GM19372 (cell line): Measurements from ENCODE around the gene FBLN2.
"Not testable (repeated sequence)": the region's sequence is repeated elsewhere in the genome, so short reads cannot be mapped to it uniquely, and the experiment has no call there.

Experiments
- ATAC-seq: cut with Tn5 transposase; IDR thresholded peaks from one replicate; pipeline ENCODE4 v1.9.1; 2021; ENCODE audit warnings: mild to moderate bottlenecking, low read depth, moderate library complexity; ENCODE audit not compliant: unreplicated experiment

FBLN2 gene

DNA sequence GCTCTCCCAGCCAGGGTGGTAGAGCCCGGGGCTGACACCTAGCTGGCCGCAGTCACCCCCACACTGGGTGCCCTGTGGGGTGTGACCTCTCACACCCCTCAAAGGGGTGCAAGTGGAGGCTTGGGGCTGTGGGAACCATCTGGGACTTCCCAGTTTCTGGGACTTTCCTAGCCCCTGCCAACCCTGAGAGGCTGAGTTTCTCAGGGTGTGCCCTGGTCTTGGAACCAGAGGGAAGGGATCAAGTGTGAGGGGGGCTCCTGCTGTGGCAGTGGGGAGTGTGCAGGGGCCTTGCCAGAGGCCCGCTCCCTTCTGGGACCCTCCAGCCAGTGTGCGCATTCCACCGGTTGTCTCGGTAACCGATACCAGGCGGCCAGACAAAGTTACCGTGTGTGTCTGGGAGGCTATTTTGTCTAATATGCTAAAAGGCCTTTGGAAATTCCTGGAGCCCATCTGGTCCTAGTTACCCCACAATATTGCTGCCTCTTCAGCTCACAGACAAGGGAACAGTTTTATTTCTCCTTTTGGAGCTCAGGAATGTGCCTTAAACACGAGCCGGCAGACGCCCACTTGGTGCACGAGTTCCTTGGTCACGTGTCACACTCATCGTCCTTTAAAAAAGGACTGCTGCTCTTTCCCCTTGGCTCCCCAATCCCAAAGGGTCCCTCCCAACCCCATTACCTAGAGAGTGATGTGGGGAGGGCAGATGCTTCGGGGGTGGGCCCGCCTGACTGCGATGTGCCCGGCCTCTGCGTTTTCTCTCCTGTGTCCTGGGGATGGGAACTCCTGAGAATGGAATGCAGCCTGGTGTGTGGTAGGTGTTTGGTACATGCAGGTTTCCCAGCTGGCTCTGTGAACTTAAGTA lies 35.6 kb upstream of the FBLN2 start:
- ATAC-seq = no peak

DNA sequence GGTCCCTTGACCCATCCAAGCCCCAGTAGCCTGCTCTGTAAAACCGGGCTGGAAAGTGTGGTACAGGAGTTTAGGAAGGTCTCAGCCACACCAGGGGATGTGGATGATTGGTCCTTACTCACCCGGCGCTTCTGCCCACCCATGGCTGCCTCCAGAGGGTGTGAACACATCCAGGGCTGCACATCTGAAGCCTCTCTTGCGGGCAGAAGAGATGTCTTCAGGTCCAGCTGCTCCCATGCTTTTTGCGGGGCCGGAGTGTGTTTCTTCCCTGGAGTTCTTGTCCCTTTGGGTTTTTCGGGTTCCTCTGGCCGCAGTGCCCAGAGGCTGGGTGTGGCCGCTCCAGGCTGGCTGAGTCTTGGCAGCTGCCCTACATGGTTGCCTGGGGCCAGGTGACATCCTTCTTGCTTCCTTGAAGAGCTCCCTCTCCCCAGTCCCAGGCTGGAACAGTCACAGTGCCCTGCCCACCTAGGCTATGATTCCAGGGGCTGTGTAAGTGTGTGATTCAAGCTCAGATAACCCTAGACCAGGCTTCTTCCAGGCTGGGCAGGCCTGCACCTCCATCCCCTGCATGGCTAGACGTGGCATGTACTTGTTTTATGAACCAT lies 34.9 kb upstream of the FBLN2 start:
- ATAC-seq = no peak

DNA sequence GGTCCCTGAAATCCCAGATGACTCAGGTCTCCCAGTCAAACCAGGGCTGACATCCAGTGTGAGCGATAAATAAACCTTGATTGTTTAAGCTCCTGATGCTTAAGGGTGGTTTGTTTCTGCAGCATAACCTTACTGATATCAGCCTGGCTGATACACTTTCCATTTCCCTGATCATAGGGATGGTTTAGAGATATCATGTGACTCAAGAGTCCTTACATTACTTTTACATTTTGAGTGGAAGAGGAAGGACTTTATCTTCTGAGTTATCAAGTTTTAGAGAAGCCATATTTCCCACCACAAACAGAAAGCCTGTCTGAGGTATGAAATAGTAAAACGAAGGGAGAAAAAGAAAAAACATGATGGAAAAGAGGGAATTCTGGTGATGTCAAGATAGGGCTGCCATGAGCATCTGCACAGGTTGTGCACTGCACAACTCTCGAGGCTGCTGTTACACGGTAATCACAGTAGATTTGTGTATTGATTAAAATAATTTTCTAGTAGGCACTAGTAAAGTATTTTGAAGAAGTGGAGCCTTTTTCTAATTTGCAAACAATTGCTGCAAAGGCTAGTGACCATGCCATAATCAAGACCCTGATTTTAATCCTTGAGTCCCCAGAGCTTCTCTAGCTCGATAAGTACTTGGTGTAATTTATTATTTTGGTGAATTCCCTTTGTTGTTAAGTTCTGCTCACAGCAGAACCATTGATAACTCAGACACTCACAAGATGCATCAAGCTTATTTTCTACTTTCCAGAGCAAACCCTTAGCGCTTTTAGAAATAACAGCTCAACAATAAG lies 34.1 kb upstream of the FBLN2 start:
- no peak for ATAC-seq

DNA sequence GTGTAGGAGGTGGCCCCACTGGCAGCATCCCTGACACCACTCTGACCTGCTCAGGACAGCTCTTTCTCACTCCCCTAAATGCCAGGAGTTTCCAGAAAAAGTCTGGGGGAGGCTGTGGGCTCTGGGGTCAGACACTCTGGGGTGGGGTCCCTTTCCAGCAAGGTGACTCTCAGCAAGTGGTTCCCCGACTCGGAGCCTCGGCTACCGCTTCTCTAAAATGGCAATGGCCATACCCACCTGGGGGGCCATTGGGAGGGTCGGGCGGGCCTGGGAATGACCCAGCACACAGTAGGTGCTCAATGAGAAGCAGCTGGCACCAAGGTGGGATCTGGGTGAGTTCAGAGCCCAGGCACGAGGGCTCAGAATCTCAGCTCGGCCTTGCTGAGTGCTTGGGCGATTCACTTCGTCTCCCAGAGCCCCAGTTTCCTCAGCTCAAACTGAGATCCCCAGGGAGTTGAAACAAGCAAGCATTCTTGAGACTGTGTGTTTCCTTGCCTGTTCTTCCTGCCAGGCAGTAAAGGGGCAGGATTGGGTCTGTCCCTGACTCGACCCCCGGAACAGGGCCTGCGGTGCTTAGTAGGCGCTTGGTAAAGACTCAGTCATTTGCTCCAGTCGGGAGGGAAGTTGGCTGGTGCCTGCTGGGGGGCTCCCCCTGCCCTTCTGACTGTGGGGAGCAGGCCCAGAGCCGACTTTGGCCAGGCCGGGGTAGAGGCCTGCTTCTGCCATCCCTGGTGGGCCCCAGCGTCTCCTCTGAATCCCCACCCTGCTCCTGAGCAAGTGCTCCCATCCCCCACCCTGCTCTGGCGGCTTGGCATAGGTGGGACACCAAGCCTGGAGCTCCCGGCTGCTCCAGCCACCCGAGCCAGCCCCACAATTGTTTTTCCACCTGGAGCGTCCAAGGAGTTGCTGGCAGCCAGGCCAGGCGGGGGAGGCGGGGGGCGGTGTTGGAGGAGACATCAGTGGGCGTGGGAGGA lies 32.9 kb upstream of the FBLN2 start:
- no peak for ATAC-seq

DNA sequence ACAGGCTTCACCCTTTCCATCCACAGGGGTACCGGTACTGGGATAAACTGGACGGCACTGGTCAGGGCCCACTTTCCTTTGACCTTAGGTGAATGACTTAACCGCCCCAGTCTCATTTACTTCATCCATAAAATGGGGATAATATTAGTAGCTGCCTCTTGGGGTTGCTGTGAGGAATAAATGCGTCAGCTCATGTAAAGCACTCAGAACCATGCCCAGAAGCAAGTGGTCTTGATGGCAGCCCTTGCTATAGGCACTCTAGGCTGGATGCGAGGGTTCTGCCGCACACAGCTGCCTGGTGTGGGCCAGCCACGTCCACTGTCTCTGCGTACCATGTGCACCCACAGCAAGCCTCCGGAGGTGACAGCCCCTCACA lies 32.2 kb upstream of the FBLN2 start:
- no peak for ATAC-seq

DNA sequence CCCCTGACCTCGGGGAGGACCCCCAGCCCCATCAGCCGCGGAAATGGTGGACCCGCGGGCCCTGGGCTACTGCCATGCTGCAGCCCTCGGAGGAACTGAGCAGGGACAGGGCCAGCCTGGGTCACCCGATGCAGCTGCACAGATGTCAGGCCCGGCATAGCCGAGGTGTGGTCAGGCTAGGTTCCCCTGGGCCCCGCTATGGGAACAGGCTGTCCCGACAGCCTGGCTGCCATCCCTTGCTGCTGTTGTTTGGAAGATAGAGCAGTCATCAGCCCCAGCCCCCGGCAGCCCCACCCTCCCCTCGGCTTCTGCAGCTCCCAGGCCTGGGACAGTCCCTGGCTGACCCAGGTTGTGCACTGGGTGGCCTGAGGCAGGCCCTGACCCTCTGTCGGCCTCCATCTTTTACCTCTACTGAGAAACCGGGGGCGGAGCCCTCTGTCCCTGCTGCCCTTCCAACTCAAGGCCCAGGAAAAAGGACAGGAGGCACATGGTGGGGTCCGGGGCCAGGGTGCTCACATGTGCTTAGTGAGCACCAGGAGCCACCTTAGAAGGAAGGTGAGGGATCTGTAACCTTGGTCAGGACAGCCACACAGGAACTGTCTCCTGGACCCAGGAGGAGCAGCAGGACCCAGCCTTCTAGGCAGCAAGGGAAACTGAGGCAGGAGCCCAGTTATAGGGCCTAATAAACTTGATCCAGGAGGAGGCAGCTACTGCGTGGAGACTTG lies 31.5 kb upstream of the FBLN2 start:
- no peak for ATAC-seq

DNA sequence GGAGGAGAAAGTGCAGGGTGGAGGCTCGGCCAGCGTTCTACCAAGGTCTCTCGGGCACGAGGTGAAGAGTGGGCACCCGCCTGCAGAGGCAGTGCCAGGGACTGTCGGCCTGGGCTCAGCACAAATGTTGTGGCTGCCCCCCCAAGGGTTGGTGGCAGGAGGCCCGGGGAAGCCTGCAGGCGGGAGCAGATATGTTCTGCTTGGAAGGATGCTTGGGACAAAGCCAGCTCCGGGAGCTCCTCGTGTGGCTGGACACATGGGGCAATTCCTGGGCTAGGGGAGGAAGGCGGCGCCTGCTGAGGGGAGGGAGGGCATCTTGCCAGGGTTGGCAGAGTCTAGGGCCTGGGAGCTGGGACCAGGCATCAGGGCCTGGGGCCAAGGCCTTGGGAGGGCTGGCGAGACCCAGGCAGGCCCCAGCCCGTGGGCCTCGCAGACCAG lies 30.4 kb upstream of the FBLN2 start:
- ATAC-seq = no peak

DNA sequence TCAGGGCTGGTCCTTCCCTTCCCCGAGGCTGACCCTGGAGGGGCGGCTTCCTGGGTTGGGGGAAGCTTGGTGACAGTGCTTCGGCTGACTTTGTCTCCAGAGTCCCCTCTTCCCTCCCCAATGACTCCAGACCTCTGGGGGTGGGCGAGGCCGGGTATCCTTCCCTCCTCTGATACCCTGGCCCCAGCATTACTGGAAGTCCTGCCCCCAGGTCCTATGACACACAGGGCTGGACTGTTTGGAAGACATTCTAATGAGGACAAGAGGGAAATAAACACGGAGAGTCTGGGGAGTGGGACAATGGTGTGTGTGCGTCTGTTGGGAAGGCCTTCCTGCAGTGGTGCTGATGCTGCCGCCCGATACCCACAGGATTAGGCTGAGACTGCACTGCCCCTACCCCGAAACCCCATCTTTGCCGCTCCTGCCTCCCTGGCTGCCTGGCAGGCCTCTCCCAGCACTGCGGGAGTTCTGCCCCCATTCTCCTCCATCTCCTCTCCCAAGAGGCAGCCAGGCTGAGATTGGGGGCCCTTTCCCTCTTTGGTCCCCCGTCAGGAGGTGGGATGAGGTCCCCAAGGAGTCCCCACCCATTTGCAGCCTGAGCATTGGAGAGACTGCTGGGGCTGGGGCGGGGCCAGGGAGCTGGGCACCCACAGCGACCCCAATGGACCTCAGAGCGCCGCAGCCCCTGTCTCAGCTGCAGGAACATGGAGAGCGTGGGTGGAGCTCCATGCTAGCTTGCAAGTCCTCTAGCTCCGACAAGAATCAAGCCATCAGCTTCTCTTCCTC lies 29.7 kb upstream of the FBLN2 start:
- no peak for ATAC-seq

DNA sequence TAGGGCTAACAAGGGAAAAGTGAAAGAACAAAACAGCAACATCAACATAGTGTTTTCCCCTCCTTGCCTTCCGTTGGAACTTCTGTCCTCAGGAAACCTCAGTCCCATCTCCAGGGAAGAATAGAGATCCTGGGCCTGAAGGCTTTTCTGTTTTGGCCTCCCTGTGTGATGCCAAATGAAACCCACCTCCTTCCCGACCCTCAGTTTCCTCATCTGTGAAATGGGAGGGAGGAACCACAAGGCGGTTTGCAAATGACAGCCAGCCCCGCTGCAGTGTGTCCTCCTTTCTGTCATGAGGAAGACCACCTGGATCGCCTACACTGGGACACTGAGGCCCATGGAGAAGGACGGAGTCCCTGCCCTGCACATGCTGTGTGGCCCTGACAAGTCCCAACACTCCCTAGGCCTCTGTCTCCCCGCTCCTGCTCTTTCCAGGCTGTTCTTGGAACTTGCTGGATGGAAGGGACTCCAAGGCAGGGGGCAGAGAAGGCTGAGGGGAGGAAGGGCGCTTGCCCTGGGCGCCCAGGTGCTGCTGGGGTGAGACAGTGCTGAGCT lies 28.5 kb upstream of the FBLN2 start:
- no peak for ATAC-seq

DNA sequence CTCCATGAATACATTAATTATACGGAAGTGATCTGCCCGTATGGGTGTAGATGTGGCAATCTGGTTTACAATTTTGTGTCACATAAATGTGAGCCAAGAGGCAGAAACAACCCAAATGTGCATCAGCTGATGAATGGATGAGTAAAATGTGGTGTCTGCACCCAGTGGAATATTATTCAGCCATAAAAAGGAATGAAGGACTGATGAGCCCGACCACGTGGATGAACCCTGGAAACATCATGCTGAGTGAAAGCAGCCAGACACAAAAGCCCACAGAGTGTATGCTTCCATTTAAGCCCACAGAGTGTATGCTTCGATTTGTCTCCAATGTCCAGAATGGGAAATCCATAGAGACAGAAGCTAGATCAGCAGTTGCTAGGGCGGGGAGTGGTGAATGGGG lies 27.6 kb upstream of the FBLN2 start:
- no peak for ATAC-seq

DNA sequence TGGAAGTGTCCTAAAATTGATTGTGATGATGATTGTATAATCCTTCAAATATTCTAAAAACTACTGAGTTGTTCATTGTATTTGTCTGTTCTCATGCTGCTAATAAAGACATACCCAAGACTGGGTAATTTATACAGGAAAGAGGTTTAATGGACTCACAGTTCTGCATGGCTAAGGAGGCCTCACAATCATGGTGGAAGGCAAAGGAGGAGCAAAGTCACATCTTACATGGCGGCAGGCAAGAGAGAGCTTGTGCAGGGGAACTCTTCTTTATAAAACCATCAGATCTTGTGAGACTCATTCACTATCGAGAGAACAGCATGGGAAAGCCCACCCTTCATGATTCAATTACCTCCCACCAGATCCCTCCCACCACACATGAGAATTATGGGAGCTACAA lies 27.2 kb upstream of the FBLN2 start:
- not testable (repeated sequence) for ATAC-seq

DNA sequence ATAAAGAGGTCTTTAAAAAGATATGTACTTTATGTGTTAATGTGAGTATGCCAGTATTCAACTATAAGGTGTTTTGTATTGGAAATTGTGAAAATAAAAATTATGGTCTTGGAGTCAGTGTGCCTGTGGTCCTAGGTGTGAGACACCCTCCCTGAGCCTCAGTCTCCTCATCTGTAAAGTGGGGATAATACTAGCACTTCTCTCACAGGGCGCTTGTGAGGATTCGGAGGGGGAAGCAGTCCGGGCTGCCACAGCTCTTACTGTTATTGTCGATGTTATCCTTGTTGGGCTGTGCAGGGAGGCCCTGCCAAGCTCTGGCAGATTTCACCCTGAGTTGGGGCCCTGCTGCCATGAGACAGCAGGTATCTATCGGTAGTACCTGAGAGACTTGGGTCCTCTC lies 26.7 kb upstream of the FBLN2 start:
- ATAC-seq = no peak

DNA sequence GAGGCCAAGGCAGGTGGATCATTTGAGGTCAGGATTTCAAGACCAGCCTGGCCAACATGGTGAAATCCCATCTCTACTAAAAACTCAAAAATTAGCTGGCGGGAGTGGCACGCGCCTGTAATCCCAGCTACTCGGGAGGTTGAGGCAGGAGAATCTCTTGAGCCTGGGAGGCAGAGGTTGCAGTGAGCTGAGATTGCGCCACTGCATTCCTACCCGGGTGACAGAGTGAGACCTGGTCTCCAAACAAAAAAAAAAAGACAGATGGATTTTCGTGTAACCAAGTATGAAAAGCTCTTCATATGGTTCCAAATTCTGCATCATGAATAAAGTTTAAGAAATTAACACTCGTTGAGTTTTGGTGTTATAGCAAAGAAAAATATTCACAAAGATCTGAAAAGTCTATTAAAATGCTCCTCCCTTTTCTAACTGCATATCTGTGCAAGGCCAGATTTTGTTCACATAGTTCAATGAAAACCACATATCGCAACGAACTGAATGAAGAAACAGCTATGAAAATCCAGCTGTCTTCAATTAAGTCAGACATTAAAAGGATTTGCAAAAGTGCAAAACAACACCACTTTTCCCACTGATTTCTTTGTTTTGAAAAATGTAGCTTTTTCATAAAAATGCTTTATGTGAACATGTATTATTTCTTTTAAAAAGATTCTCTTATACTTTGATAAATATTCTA lies 23.8 kb upstream of the FBLN2 start:
- no peak for ATAC-seq

DNA sequence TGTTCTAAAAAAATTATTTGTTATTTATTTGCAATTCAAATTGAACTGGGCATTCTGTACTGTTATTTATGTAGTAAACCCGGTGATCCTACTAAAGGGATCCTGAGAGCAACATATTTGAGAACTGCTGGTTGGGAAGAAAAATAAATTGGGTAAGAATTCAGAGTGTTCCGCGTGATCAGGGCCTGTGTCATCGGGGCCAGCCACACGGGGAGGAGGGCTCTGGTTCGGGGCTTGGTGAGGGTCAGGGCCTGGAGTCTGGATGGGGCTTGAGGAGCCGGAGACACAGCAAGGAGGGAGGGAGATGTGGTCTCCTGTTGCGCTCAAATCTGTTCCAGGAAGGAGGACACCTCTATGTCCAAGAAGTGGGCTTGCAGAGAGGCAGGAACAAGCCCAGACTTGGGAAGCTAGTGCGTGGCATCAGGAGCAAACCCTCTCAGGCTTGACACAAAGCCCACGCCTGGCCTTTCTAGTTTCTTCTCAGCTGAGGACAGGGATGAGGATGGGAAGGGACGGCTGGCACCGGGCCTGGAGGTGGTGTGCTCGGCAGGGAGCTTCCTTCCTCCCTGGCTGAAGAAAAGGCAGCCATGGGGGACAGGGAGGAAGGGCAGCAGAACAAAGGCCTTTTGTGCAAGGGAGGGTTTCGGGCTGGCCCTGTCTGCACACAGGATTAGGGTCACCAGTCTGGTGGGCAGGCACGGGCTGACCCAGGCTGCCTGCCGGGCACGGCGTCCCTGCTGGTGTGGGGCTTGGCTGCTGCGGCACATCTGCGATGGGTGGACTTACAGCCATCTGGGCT lies 22.9 kb upstream of the FBLN2 start:
- no peak for ATAC-seq

DNA sequence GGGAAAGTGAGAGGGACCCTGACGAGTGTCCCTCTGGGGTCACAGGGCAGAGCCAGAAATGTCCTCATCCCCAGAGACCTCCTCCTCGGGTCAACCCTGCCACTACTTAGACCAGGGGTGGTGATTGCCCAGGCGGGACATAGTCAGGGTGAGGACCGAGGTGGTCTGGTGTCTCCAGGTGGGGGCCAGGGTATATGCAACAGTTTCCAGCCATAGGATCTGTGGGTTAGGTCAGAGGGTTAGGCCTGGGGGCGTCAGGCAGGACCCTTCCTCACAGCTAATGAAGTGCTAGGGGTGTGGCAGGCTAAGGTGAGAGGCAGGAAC lies 22.3 kb upstream of the FBLN2 start:
- ATAC-seq = no peak

DNA sequence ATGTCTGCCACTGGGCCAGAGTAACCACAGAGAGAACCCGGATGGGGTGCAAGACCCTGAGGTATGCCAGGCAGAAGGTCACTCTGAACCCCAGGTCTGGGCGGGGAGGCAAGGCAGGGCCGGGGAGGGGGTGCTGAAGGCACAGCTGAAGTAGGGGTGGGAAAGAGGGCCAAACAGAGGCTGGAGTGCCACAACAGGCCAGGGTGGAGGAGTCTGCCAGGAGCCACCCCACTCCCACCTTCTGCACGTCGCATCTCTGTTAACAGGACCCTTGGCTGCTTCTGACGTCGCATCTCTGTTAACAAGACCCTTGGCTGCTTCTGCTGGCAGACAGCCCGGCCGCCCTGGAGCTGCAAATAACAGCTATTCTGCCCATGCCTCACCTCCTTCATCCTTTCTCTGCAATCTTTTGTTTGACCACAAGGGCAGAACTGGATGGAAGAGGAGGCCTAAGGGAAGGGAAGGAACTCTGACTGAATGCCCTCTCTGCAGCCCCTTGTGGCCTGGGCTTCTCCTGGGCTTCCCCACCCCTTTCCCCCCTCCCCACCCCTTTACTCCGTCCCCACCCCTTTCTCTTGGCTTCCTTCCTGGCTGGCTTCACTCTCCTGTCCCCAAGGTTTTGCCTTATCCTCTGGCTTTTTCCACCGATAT lies 20.6 kb upstream of the FBLN2 start:
- no peak for ATAC-seq
